IMR-90 (cell line): ENCODE results near the gene XAB2.

Source experiments
- BHLHE40 ChIP-seq: fragments of 150-350 bp; IDR thresholded peaks from 2 replicates; pipeline ENCODE4 v1.6.1; 2016; ENCODE audit warnings: mild to moderate bottlenecking, low read depth, low read length
- CHD1 ChIP-seq: IDR thresholded peaks from 2 replicates; pipeline ENCODE4 v1.6.1; 2012; ENCODE audit warnings: low read depth, low read length, improper control_type of control experiment
- MAZ ChIP-seq: IDR thresholded peaks from 2 replicates; pipeline ENCODE4 v1.6.1; 2012; ENCODE audit warnings: low read depth, mild to moderate bottlenecking, low read length, improper control_type of control experiment, moderate library complexity, borderline replicate concordance
- NFE2L2 ChIP-seq: fragments of 150-350 bp; IDR thresholded peaks from 2 replicates; pipeline ENCODE4 v1.6.1; 2016; ENCODE audit warnings: low read depth, mild to moderate bottlenecking, low read length
- POLR2A ChIP-seq: IDR thresholded peaks from 2 replicates; pipeline ENCODE4 v1.6.1; 2012; ENCODE audit warnings: mild to moderate bottlenecking, low read depth, low read length
- RCOR1 ChIP-seq: IDR thresholded peaks from 2 replicates; pipeline ENCODE4 v1.6.1; 2012; ENCODE audit warnings: mild to moderate bottlenecking, low read length, improper control_type of control experiment; ENCODE audit not compliant: insufficient replicate concordance
- SMC3 ChIP-seq: fragments of 150-350 bp; IDR thresholded peaks from 2 replicates; pipeline ENCODE4 v1.6.1; 2016; ENCODE audit warnings: low read depth, mild to moderate bottlenecking, antibody characterized with exemption, low read length, moderate library complexity
- TF ChIP-seq, protein P1 (sequence below): conservative IDR thresholded peaks from 2 replicates; pipeline ENCODE4 v1.5.1; 2012; ENCODE audit warnings: mild to moderate bottlenecking, low read depth, low read length, improper control_type of control experiment
- TF ChIP-seq, protein P2 (sequence below): fragments of 150-350 bp; IDR thresholded peaks from 2 replicates; pipeline ENCODE4 v1.6.1; 2016; ENCODE audit warnings: low read depth, mild to moderate bottlenecking, low read length, moderate library complexity, borderline replicate concordance

DNA sequence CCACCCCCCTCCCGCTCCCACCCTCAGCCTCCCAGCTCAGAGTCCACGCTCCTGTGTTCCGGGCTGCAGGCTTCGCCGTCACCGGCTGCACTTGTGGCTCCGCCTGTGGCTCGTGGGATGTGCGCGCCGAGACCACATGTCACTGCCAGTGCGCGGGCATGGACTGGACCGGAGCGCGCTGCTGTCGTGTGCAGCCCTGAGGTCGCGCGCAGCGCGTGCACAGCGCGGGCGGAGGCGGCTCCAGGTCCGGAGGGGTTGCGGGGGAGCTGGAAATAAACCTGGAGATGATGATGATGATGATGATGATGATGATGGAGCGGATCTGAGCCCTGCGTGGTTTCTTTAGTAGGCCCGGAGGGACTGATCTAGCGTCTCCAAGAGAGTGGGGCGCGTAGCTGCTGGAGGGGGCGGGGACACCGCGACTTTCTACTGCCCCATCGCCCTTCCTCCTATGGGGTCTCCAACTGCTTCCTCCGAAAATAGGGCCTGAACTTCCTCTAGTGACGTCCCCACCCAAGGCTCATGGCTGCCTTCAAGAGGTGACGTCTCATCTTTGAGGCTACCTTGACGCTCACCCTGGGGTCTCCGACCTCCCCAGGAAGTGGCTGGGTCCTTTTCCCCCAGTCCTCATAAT lies 40.9 kb upstream of the XAB2 start:
- TF ChIP-seq, protein P1, sequence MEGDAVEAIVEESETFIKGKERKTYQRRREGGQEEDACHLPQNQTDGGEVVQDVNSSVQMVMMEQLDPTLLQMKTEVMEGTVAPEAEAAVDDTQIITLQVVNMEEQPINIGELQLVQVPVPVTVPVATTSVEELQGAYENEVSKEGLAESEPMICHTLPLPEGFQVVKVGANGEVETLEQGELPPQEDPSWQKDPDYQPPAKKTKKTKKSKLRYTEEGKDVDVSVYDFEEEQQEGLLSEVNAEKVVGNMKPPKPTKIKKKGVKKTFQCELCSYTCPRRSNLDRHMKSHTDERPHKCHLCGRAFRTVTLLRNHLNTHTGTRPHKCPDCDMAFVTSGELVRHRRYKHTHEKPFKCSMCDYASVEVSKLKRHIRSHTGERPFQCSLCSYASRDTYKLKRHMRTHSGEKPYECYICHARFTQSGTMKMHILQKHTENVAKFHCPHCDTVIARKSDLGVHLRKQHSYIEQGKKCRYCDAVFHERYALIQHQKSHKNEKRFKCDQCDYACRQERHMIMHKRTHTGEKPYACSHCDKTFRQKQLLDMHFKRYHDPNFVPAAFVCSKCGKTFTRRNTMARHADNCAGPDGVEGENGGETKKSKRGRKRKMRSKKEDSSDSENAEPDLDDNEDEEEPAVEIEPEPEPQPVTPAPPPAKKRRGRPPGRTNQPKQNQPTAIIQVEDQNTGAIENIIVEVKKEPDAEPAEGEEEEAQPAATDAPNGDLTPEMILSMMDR, result no peak
- no peak for TF ChIP-seq POLR2A
- no peak for TF ChIP-seq SMC3
- no peak for TF ChIP-seq MAZ
- TF ChIP-seq RCOR1, result no peak
- TF ChIP-seq, protein P2, sequence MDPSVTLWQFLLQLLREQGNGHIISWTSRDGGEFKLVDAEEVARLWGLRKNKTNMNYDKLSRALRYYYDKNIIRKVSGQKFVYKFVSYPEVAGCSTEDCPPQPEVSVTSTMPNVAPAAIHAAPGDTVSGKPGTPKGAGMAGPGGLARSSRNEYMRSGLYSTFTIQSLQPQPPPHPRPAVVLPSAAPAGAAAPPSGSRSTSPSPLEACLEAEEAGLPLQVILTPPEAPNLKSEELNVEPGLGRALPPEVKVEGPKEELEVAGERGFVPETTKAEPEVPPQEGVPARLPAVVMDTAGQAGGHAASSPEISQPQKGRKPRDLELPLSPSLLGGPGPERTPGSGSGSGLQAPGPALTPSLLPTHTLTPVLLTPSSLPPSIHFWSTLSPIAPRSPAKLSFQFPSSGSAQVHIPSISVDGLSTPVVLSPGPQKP, result no peak
- TF ChIP-seq CHD1, result no peak
- no peak for TF ChIP-seq NFE2L2
- TF ChIP-seq BHLHE40, result no peak
